Vagina (tissue), 2 donors: Measurements from ENCODE around the gene L3MBTL4. TPM values are rescaled to one million over a fixed set of nuclear protein-coding genes. Genes with fewer than 3 reads are reported as not detected.

Experiments used
- DNase-seq, 2 donors: peaks; one replicate each; pipeline ENCODE4 v3.0.0-alpha.2; 2017; ENCODE audit errors: extremely low spot score in 2 of 2
- H3K27ac ChIP-seq: fragments of 200-600 bp; sonication (generic); one replicate; pipeline ENCODE4 v1.5.1; 2019
- H3K27me3 ChIP-seq: fragments of 200-600 bp; sonication (generic); one replicate; pipeline ENCODE4 v1.5.1; 2019
- H3K36me3 ChIP-seq, 2 donors: fragments of 200-600 bp; sonication (generic); one replicate each; pipeline ENCODE4 v1.5.1; 2017 to 2019
- H3K4me1 ChIP-seq: fragments of 200-600 bp; sonication (generic); one replicate; pipeline ENCODE4 v1.5.1; 2019
- H3K4me3 ChIP-seq, 2 donors: fragments of 200-600 bp; sonication (generic); 1 replicate in 1 of 2; 2 replicates in 1 of 2; pipeline ENCODE4 v1.5.1; 2016 to 2019
- H3K9me3 ChIP-seq: fragments of 200-600 bp; sonication (generic); one replicate; pipeline ENCODE4 v1.5.1; 2019
- POLR2A ChIP-seq, 2 donors: fragments of 450-650 bp; IDR thresholded peaks; one replicate each; pipeline ENCODE4 v1.6.1; 2017; ENCODE audit warnings: antibody characterized with exemption in 2 of 2, mild to moderate bottlenecking in 2 of 2, moderate library complexity in 2 of 2
- POLR2AphosphoS5 ChIP-seq, 2 donors: sonication (generic); formaldehyde crosslinking; IDR thresholded peaks; one replicate each; pipeline ENCODE4 v1.9.0; 2017; ENCODE audit warnings: antibody characterized with exemption in 2 of 2, mild to moderate bottlenecking in 2 of 2, low read depth in 1 of 2; ENCODE audit not compliant: insufficient read depth in 1 of 2
- intact Hi-C: fragments of 100-400 bp; cut with DNase I; formaldehyde crosslinking; loops from one replicate; pipeline ENCODE4 v1.15.1; 2023
- total RNA-seq: library from RNA; depleted of rRNA; stranded (reverse); fragments of >200 nt; gene quantifications from one replicate; pipeline ENCODE4 v1.2.3, GENCODE V29; 2016
- TF ChIP-seq, protein P1 (sequence below), 3 experiments: fragments of 450-650 bp in 2 of 3; fragments of 200-600 bp in 1 of 3; sonication (generic) in 1 of 3; IDR thresholded peaks; one replicate each; pipeline ENCODE4 v1.5.1; 2017 to 2019; ENCODE audit warnings: antibody characterized with exemption in 3 of 3, mild to moderate bottlenecking in 2 of 3, moderate library complexity in 2 of 3

Gene L3MBTL4
- total RNA-seq, 1 donor from 2014 or later = 9.6 TPM

- Histone ChIP-seq H3K4me3 (no peak overlapping the region), H3K9me3 (no peaks in the 10 kb centered on the region), H3K36me3 (no peaks in the 10 kb centered on the region), H3K27me3 (no peaks in the 10 kb centered on the region), H3K27ac (no peak overlapping the region), H3K4me1 (no peaks in the 10 kb centered on the region)
- DNase-seq = no peak
- intact Hi-C loops = no loop called here
- TF ChIP-seq, protein P1, sequence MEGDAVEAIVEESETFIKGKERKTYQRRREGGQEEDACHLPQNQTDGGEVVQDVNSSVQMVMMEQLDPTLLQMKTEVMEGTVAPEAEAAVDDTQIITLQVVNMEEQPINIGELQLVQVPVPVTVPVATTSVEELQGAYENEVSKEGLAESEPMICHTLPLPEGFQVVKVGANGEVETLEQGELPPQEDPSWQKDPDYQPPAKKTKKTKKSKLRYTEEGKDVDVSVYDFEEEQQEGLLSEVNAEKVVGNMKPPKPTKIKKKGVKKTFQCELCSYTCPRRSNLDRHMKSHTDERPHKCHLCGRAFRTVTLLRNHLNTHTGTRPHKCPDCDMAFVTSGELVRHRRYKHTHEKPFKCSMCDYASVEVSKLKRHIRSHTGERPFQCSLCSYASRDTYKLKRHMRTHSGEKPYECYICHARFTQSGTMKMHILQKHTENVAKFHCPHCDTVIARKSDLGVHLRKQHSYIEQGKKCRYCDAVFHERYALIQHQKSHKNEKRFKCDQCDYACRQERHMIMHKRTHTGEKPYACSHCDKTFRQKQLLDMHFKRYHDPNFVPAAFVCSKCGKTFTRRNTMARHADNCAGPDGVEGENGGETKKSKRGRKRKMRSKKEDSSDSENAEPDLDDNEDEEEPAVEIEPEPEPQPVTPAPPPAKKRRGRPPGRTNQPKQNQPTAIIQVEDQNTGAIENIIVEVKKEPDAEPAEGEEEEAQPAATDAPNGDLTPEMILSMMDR (IDR thresholded peaks at IDR 0.05) = no peak
- TF ChIP-seq POLR2AphosphoS5 (IDR thresholded peaks at IDR 0.05; ENCODE audit: insufficient read depth in 1 of 2, low read depth in 1 of 2) (no peak), POLR2A (IDR thresholded peaks at IDR 0.05) (no peak)
These were observed 311.0 kb downstream of the L3MBTL4 start for GRCh38 chr18:6103741-6104140.

GRCh38 chr18:6096730-6097129 lies 318.0 kb downstream of the L3MBTL4 start:
- no peak overlapping the region for H3K27ac ChIP-seq
- TF ChIP-seq, protein P1 (IDR thresholded peaks at IDR 0.05) = no peak
- TF ChIP-seq POLR2A (IDR thresholded peaks at IDR 0.05) (no peak), POLR2AphosphoS5 (IDR thresholded peaks at IDR 0.05; ENCODE audit: insufficient read depth in 1 of 2, low read depth in 1 of 2) (no peak)
- H3K27me3 ChIP-seq = no peaks in the 10 kb centered on the region
- no peaks in the 10 kb centered on the region for H3K36me3 ChIP-seq
- no peaks in the 10 kb centered on the region for H3K9me3 ChIP-seq
- H3K4me3 ChIP-seq = no peak overlapping the region
- intact Hi-C loops = no loop called here
- no peak for DNase-seq
- no peaks in the 10 kb centered on the region for H3K4me1 ChIP-seq

DNA sequence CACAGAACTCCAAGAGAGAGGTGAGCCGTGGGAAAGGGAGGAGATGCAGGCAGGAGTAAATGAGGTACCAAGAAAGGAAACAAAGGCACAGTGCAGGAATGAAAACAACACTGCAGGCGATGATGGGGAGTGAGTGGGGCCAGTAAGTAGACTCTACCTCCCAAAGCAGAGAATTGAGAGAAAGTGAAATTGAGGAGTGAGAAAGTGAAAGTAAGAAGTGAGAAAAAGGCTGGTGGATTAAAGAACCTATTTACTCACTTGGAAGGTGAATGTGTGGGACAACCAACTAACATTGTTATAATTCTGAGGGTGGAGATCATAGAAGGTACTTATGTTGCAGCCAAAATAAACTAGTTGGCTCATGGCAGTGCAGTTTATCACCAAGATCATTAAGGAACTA lies 326.3 kb downstream of the L3MBTL4 start:
- intact Hi-C loops = no loop called here

GRCh38 chr18:6086731-6087130 lies 328.0 kb downstream of the L3MBTL4 start:
- no peaks in the 10 kb centered on the region for H3K4me1 ChIP-seq
- no peak for DNase-seq
- TF ChIP-seq, protein P1 (IDR thresholded peaks at IDR 0.05) = no peak
- no peak for TF ChIP-seq POLR2A (IDR thresholded peaks at IDR 0.05)
- no peak for TF ChIP-seq POLR2AphosphoS5 (IDR thresholded peaks at IDR 0.05; ENCODE audit: insufficient read depth in 1 of 2, low read depth in 1 of 2)
- H3K27ac ChIP-seq = no peak overlapping the region
- H3K4me3 ChIP-seq = no peak overlapping the region
- H3K27me3 ChIP-seq = no peaks in the 10 kb centered on the region
- intact Hi-C loops = no loop called here
- H3K9me3 ChIP-seq = no peaks in the 10 kb centered on the region
- H3K36me3 ChIP-seq = no peaks in the 10 kb centered on the region

More for the DNA sequence above, 326.3 kb downstream of the L3MBTL4 start:
- TF ChIP-seq POLR2AphosphoS5 (IDR thresholded peaks at IDR 0.05; ENCODE audit: insufficient read depth in 1 of 2, low read depth in 1 of 2) (no peak), POLR2A (IDR thresholded peaks at IDR 0.05) (no peak)
- TF ChIP-seq, protein P1 (IDR thresholded peaks at IDR 0.05) = no peak
- Histone ChIP-seq H3K9me3 (no peaks in the 10 kb centered on the region), H3K27me3 (no peaks in the 10 kb centered on the region), H3K27ac (no peak overlapping the region), H3K4me1 (no peaks in the 10 kb centered on the region), H3K4me3 (no peak overlapping the region), H3K36me3 (no peaks in the 10 kb centered on the region)
- DNase-seq = no peak

GRCh38 chr18:6079406-6079805 lies 335.3 kb downstream of the L3MBTL4 start:
- Histone ChIP-seq H3K4me3 (no peak overlapping the region), H3K27me3 (no peaks in the 10 kb centered on the region), H3K36me3 (no peaks in the 10 kb centered on the region), H3K4me1 (no peaks in the 10 kb centered on the region), H3K27ac (no peak overlapping the region), H3K9me3 (no peaks in the 10 kb centered on the region)
- intact Hi-C loops = no loop called here
- TF ChIP-seq POLR2AphosphoS5 (IDR thresholded peaks at IDR 0.05; ENCODE audit: insufficient read depth in 1 of 2, low read depth in 1 of 2) (no peak), POLR2A (IDR thresholded peaks at IDR 0.05) (no peak)
- TF ChIP-seq, protein P1 (IDR thresholded peaks at IDR 0.05) = no peak
- no peak for DNase-seq
